GM12864 (cell line): Measurements from ENCODE around the gene ADPRHL1.

Source experiments
- DNase-seq: peaks from one replicate; pipeline ENCODE4 v3.0.0-alpha.2; 2011; ENCODE audit warnings: low read depth
- H3K4me3 ChIP-seq: 2 replicates; pipeline ENCODE4 v1.5.1; 2011; ENCODE audit warnings: mild to moderate bottlenecking, low read depth, low read length, control low read depth
- TF ChIP-seq, protein P1 (sequence below): IDR thresholded peaks from 2 replicates; pipeline ENCODE4 v1.5.1; 2011; ENCODE audit warnings: low read depth, mild to moderate bottlenecking, moderate library complexity, low read length, control low read depth, inconsistent platforms; ENCODE audit errors: missing control alignments

The ADPRHL1 gene

DNA sequence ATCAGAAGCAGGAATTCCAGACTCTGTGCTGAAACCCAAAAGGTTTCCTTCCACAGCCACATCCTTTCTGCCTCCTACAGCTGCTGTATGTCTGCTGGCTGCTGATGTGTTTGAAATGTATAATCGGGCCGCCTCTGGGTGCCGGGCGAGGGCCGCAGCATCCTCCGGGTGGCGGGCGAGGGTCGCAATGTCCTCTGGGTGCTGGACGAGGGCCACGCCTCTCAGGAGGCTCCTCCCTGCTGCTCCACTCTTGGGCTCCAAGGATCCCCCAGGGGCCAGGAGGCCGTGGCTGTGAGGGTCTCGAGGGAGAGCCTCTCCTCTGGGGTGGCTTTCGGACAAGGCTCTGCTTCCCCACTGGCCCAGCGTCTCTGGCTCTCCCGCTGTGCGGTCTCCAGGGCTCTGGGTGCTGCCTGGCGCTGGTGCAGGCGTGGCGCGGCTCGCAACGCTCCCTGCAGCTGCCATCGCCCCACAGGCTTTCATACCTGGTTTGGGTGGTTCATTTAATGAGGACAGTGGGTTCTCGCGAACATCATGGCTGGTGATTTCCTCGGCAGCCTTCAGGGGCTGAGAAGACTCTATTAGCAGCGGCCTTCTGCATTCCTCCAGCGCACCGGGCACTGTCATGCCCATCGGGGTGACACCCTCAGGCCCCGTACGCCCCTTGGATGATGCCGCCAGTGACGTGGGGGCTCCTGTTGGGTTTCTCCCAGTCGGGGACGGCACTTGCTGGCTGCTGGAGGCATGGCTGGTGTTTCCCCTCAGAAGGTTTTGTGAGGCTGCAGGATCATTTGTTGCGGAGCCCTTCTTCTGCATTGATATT is 47.6 kb downstream of the ADPRHL1 start:
- TF ChIP-seq, protein P1, sequence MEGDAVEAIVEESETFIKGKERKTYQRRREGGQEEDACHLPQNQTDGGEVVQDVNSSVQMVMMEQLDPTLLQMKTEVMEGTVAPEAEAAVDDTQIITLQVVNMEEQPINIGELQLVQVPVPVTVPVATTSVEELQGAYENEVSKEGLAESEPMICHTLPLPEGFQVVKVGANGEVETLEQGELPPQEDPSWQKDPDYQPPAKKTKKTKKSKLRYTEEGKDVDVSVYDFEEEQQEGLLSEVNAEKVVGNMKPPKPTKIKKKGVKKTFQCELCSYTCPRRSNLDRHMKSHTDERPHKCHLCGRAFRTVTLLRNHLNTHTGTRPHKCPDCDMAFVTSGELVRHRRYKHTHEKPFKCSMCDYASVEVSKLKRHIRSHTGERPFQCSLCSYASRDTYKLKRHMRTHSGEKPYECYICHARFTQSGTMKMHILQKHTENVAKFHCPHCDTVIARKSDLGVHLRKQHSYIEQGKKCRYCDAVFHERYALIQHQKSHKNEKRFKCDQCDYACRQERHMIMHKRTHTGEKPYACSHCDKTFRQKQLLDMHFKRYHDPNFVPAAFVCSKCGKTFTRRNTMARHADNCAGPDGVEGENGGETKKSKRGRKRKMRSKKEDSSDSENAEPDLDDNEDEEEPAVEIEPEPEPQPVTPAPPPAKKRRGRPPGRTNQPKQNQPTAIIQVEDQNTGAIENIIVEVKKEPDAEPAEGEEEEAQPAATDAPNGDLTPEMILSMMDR: no peak
- no peak overlapping the region for H3K4me3 ChIP-seq
- no peak for DNase-seq

DNA sequence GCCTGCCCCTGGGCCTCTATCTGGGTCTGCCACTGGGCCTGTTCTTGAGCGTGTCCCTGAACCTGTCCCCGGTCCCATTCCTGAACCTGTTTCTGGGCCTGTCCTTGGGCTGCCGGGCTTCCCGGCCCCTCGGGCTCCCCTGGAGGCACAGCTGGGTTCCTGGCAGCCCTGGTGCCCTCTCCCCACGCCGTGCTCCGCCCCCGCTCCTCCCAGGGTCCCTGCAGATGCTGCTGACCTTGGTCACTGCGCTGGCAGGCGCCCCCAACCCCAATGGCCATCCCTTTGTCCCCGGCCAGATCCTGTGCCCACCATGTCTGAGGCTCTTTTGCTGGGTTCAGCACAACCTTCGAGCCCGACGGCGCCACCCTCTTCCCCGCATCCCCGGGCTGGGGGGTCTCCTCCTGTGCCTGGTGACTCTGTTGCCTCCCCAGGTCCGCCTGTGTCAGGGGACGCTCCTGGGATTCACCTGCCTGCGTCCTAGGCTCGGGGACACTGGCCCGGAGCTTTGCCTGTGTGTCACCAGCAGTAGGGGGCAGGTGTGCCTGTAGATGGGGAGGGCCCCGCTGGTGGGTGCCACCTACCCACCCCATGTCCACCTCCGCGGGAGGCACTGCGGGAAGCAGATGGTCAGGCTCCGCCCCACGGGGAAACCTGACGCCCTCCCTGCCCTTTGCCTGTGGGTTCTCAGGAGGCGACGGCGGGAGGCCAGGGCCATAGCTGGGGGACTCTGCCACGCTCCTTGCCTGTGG is 48.4 kb downstream of the ADPRHL1 start:
- no peak for DNase-seq
- H3K4me3 ChIP-seq: no peak overlapping the region
- TF ChIP-seq, protein P1: no peak

DNA sequence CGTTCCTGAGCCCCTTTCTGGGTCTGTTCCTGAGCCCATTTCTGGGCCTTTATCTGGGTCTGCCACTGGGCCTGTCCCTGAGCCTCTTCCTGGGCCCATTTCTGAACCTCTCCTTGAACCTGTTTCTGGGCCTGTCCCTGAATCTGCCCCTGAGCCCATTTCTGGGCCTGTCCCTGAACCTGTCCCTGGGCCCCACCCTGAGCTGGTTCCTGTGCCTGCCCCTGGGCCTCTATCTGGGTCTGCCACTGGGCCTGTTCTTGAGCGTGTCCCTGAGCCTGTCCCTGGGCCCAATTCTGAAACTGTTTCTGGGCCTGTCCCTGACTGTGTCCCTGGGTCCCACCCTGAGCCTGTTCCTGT is 48.9 kb downstream of the ADPRHL1 start:
- H3K4me3 ChIP-seq: no peak overlapping the region
- DNase-seq: no peak
- TF ChIP-seq, protein P1: no peak

DNA sequence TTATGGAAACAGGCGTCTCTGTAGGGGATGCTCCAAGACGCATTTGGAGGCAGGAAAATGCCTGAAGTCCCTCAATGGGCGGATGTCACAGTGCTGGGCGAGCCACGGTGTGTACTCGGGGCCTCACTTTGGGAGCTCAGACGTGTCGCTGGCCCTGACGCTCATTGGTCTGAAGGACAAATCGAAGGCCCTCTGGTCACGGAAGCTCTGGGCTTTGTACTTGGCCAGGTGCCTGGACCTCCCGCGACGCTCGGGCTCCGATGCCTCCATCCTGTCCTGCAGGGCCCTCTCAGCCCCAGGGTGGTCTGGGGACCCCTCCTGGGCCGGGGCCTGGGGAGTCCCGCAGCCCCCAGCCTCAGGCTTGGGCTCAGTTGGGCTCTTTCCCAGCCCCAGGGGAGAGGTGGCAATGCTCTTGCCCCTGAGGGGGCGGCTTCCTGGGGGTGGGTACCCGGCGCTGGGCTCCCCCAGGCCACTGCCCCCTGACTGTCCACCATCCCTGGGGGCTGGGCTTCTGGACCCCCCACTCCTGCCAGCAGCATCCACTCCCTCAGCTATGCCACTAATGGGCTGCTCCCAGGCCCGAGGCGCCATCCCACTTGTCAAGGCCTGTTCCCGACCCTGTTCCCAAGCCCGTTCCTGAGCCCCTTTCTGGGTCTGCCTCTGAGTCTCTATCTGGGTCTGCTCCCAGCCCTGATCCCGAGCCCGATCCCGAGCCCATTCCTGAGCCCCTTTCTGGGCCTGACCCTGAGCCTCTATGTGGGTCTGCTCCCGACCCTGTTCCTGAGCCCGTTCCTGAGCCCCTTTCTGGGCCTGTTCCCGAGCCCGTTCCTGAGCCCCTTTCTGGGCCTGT is 49.8 kb downstream of the ADPRHL1 start:
- DNase-seq: no peak
- TF ChIP-seq, protein P1: no peak
- H3K4me3 ChIP-seq: no peak overlapping the region

DNA sequence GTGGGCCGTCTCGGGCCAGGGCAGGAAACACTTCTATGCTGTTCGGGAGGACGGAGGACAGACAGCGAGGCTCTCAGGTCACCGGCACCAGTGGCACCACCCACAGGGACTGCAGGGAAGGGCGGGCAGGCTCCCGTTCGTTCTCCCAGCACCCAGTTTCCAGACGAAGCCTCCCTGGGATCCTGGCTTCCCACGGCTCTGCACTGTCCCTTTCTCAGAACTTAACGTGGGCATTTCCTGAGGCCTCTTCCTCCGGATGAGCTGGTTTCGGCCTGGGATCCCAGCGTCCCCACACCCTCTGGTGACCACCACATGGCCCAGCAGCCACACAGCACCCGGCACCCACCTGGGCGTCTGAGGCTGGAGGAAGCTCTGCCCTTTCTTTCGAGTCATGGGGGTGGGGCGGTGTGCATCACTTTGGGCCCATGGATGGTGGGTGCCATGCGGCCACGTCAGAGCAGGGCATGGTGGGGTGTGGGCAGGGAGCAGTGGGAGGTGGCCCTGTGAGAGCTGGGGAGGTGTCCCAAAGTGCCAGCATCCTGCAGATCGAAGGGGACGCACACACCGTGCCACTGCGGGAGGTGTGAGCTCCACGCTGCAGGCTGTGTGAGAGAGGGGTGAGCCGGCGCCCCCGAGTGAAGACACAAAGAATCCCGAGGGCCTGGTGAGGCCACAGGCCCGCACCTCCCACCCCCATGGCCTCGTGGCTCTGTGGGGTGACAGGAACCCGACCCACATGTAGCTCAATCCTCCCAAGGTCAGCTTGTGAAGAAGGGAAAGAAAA is 50.6 kb downstream of the ADPRHL1 start:
- TF ChIP-seq, protein P1: no peak
- DNase-seq: no peak
- no peak overlapping the region for H3K4me3 ChIP-seq
